NT2/D1 (cell line): Measurements from ENCODE around the gene LRRC75B.
"Not testable (repeated sequence)": the region's sequence is repeated elsewhere in the genome, so short reads cannot be mapped to it uniquely, and the experiment has no call there.

ENCODE experiments used
- SUZ12 ChIP-seq: IDR thresholded peaks from 2 replicates; pipeline ENCODE4 v1.6.1; 2011; ENCODE audit not compliant: insufficient read length, insufficient read depth; ENCODE audit errors: extremely low read depth
- YY1 ChIP-seq: IDR thresholded peaks from 2 replicates; pipeline ENCODE4 v1.6.1; 2011; ENCODE audit not compliant: insufficient read length, insufficient read depth
- ZNF274 ChIP-seq: IDR thresholded peaks from 2 replicates; pipeline ENCODE4 v1.6.1; 2011; ENCODE audit warnings: mild to moderate bottlenecking, low read depth, low read length

DNA sequence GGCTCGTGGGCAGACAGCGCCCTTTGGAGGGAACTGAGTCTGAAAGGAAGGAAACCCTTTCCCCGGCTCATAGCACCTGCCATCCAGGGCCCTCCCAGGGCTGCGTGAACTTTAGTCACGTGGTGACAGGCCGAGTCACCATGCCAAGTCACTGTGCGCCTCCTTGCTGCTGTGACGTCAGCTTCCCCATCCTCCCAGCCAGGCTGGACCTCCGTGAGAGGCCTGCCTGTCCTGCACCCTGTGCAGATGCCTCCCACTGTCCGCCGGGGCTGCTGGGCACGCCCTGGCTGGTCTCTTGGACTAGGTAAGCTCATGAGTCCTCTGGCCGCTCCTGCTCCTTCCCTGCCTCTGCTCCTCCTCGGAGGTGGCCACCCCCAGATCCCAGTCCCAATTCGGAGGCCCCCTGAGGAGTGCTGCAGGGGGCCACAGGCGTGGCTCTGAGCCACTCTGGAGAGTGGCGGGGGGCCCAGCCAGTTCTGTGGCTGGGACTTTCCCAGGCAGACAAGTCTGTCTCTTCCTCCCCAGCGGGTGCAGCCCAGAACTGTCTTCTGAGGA is 14.6 kb upstream of the LRRC75B start:
- not testable (repeated sequence) for TF ChIP-seq ZNF274, YY1, SUZ12
